Measurements from ENCODE around the gene TACC2.

The TACC2 gene

GRCh38 chr10:122273966-122274545 is 285.1 kb downstream of the TACC2 start:
- DNase-seq (ENCODE audit: low read depth in 2 of 2): no peak

- no peak for DNase-seq (ENCODE audit: low read depth in 2 of 2)
Observed at GRCh38 chr10:122276611-122277208, 287.7 kb downstream of the TACC2 start.

DNA sequence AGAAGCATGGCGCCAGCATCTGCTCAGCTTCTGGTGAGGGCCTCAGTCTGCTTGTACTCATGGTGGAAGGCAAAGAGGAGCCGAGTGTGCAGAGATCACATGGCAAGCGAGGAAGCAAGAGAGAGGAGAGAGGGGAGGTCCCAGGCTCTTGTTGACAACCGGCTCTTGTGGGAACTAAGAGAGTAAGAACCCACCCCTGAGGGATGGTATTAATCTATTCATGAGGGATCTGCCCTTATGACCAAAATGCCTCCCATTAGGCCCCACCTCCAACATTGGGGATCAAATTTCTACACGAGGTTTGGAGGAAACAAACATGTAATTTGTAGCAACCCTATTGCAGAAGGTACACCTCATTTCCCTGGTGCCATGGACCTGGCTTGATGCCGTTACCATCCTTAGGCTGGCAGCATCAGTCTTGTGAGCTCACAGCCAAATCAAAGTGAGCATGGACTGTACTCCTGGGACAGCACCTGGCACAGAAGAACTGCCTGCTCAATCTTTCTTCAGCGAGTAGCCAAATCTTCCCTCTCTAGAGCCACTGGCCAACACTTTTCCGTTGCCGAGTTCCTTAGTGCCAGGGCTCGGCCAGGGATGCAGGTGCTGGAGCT is 288.7 kb downstream of the TACC2 start:
- DNase-seq (ENCODE audit: low read depth in 2 of 2): no peak

DNA sequence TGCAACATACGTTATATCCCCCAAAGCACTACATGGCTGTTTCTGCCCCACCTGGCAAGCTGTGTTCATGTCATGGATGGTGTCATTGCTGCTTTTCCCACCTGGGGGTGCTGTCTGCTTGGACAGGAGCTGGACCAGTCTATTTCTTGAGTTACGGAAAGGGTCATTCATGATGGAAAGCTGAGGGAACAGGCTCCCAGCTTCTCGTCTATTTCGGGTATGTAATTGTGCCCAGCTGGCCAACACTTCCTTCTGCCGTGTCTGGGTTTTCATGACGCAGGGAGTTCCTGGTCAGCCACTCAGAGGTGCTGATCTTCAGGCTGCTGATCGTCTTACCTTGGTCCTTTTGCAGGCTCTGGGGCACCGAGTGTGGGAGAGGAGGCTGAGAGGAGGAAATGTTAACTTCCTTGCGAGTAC is 290.8 kb downstream of the TACC2 start:
- no peak for DNase-seq (ENCODE audit: low read depth in 2 of 2)

GRCh38 chr10:122280156-122280555 is 291.2 kb downstream of the TACC2 start:
- DNase-seq (ENCODE audit: low read depth in 2 of 2): no peak

- DNase-seq (ENCODE audit: low read depth in 2 of 2): no peak
Observed at GRCh38 chr10:122281018-122281626, 292.2 kb downstream of the TACC2 start.

GRCh38 chr10:122281751-122282150 is 292.8 kb downstream of the TACC2 start:
- DNase-seq (ENCODE audit: low read depth in 2 of 2): no peak

- DNase-seq (ENCODE audit: low read depth in 2 of 2): no peak
Observed at GRCh38 chr10:122282253-122282671, 293.3 kb downstream of the TACC2 start.

GRCh38 chr10:122282909-122283308 is 293.9 kb downstream of the TACC2 start:
- DNase-seq (ENCODE audit: low read depth in 2 of 2): no peak

- DNase-seq (ENCODE audit: low read depth in 2 of 2): no peak
Observed at GRCh38 chr10:122285506-122286444, 296.8 kb downstream of the TACC2 start.

GRCh38 chr10:122286867-122287266 is 297.9 kb downstream of the TACC2 start:
- DNase-seq (ENCODE audit: low read depth in 2 of 2): peak; percentile 46 to 53

GRCh38 chr10:122287570-122287969 is 298.6 kb downstream of the TACC2 start:
- DNase-seq (ENCODE audit: low read depth in 2 of 2): no peak

- no peak for DNase-seq (ENCODE audit: low read depth in 2 of 2)
Observed at GRCh38 chr10:122288262-122288661, 299.3 kb downstream of the TACC2 start.

- no peak for DNase-seq (ENCODE audit: low read depth in 2 of 2)
Observed at GRCh38 chr10:122288917-122289316, 300.0 kb downstream of the TACC2 start.

DNA sequence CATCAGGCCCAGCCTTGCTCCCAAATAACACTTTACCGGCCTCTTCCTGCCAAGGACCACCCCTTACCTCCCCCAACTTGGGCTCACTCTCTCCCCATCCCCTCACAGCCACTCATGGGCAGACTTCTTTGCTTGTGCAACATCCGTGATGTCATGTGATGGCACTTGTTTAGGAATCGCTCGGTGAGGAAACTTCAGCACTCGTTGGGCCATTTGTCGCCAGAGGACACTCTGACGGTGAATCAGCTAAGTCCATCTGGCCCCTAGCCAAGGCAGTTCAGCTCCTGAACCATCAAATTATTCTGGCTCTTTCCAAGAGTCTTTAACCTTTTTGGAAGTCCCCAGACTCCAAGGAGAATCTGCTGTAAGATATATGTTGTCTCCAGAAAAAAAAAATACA is 301.4 kb downstream of the TACC2 start:
- no peak for DNase-seq (ENCODE audit: low read depth in 2 of 2)

- DNase-seq (ENCODE audit: low read depth in 2 of 2): no peak
Observed at GRCh38 chr10:122290833-122291532, 302.0 kb downstream of the TACC2 start.

- no peak for DNase-seq (ENCODE audit: low read depth in 2 of 2)
Observed at GRCh38 chr10:122291739-122292138, 302.8 kb downstream of the TACC2 start.

DNA sequence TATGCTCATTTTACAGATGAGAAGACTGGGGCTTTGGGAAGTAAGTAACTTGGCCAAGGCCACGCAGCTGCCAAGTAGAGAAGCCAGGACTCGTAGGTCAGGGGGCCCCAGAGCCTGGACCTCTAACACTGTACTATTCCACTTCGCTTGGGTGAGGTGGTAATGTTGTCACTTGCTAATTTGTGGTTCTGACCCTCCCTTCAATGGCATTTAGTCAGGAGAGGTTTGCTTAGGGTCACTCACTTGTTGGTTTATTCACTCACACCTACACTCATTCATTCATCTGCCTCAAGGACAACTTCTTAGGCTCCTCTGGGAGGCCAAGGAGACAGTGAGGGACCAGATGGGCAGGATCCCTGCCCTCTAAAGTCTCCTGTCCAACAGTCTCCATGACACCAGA is 303.4 kb downstream of the TACC2 start:
- DNase-seq (ENCODE audit: low read depth in 2 of 2): no peak

DNA sequence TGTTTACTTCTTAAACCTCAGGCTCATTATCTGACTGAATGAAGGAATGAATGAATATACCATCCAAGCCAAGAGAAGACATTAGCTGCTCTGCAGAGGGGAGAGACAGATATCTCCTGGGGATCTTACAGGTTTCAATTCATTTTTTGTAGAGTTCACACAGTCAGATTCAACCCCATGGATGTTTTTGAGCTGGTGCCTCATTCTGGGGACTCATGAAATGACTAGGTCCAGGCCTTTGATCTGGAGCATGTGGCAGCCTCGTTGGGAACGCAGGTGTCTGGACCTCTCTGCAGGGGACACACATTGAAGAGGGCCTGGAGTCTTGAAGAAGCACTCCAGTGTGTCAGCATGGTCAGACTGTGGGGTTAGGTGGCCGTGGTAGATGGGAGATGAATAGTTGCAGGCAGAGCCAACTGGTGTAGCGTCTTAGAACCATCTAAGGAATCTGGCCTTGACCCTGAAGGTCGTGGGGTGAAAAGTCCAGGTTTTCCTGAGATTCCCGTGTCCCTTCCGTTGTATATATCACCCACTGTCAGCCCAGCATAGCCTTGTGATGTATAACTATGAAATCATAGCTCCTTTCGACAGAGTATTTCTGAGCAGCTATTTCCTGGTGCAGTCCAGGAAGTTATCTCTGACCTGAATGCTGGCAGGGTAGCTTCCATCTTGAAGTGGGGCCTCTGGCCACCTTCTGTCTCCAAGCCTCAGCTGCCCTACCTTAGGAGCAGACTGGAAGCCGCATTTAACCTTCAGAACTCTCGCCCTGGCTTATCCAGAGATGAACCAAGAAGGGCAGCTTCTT is 304.4 kb downstream of the TACC2 start:
- DNase-seq (ENCODE audit: low read depth in 2 of 2): no peak

DNA sequence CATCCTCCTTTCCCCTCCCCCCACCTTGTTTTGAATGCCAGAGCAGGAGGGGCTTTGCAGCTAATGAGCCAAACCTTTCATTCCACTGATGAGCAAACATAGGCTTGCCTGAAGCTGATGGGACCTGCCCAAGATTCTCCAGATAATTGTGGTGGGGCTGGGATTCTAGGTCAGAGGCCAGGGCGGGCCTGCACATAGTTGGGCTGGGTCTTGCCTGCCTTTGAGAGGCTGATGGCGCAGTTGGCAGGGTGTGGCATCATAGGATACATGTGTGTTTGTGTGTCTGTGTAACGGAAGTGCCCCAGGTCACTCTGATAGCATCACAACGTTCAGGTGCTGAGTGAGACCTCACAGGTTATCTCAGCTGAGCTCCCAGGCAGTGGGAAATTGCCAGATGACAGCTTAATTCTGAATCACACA is 305.0 kb downstream of the TACC2 start:
- DNase-seq (ENCODE audit: low read depth in 2 of 2): no peak
